ENCODE data around the gene DAG1. TPM values are rescaled to one million over a fixed set of nuclear protein-coding genes. Genes with fewer than 3 reads are reported as not detected.

DAG1 gene
- total RNA-seq, 1 experiment from 2014 or later = 93.0 TPM

DNA sequence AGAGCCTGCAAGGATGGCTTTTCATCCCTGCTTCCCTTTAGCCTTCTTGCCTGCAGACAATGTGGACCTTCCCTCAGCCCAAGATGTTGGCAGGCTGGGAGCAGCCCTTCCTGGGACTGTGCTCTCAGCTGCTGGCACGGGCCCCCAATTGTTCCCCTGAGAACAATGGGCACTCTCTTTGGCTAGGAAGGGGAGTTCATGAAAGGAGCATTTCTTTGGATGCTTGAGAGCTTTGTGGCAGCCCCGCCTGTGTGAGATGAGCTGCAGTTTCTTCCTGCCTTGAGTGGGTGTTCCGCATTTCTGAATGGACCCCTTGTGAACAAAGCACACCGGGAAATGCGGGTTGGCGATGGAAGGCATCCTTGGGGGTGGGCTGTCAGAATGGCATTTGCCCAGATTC, 49.2 kb downstream of the DAG1 start:
- peaks cover 14 to 64% (median 48%) of the 10 kb centered on the region in 3 experiments; a peak in 6 of 7 replicates for H3K36me3 Mint-ChIP-seq (ENCODE audit: insufficient read depth in 1 of 3, low read depth in 3 of 3)
- no peak overlapping the region for H3K4me3 Mint-ChIP-seq
- no peak overlapping the region for H2AFZ ChIP-seq (ENCODE audit: low read length)

More for the DNA sequence above, 49.2 kb downstream of the DAG1 start:
- Mint-ChIP-seq H3K27me3 (ENCODE audit: low read depth) (no peaks in the 10 kb centered on the region), H3K4me1 (peaks cover 15 to 17% of the 10 kb centered on the region in 2 experiments), H3K9me3 (no peaks in the 10 kb centered on the region; a peak in 1 of 5 replicates), H3K27ac (peak overlapping the region in 2 of 3 experiments; percentile 43 to 62; a peak in 3 of 7 replicates)
- H3K4me2 ChIP-seq (ENCODE audit: insufficient read depth, insufficient read length, low read length) = no peak overlapping the region
- WGBS (ENCODE audit: extremely low coverage, insufficient read length, low lambda C conversion rate) = no CpG with 5 or more reads among the region's 6 CpGs
- H3K9ac ChIP-seq (ENCODE audit: extremely low read depth, insufficient read length, low read length) = no peak overlapping the region
- H3T11ph ChIP-seq (ENCODE audit: low read length) = no peak overlapping the region
- TF ChIP-seq CTCF (conservative IDR thresholded peaks at IDR 0.05) = no peak
- H3K18ac ChIP-seq (ENCODE audit: insufficient read length, low read depth, low read length) = no peak overlapping the region
- H3K27ac ChIP-seq (ENCODE audit: insufficient read length, low read depth, low read length) = no peak overlapping the region
- no peaks in the 10 kb centered on the region for H3K79me1 ChIP-seq (ENCODE audit: insufficient read depth, low read depth, low read length, poor library complexity, severe bottlenecking)
- no peaks in the 10 kb centered on the region for H3K79me2 ChIP-seq (ENCODE audit: insufficient read depth, low read length)
- H4K20me1 ChIP-seq (ENCODE audit: control insufficient read depth, insufficient read depth, insufficient read length) = no peaks in the 10 kb centered on the region
- H2BK20ac ChIP-seq (ENCODE audit: low read depth, low read length, poor library complexity, severe bottlenecking) = no peak overlapping the region
- H2BK120ac ChIP-seq (ENCODE audit: low read depth, low read length, poor library complexity, severe bottlenecking) = no peak overlapping the region
- H2BK12ac ChIP-seq (ENCODE audit: insufficient read length, low read depth, low read length) = no peak overlapping the region
- no peak overlapping the region for H2BK5ac ChIP-seq (ENCODE audit: insufficient read length, low read length)
- DNase-seq = no peak
- no peaks in the 10 kb centered on the region for H3K9me3 ChIP-seq (ENCODE audit: control insufficient read depth, low read depth, low read length)
- no peaks in the 10 kb centered on the region for H3K4me1 ChIP-seq (ENCODE audit: insufficient read depth, low read length)
- no peak overlapping the region for H3K4ac ChIP-seq (ENCODE audit: low read depth, low read length)
- H3K23ac ChIP-seq (ENCODE audit: insufficient read length, low read depth, low read length) = no peak overlapping the region
- H3K56ac ChIP-seq (ENCODE audit: insufficient read length, low read depth, low read length) = no peak overlapping the region
- no peaks in the 10 kb centered on the region for H3K27me3 ChIP-seq (ENCODE audit: insufficient read depth, low read length)
- H2BK15ac ChIP-seq (ENCODE audit: low read depth, low read length) = no peak overlapping the region
- H3K14ac ChIP-seq (ENCODE audit: insufficient read depth, low read length) = no peak overlapping the region; the same call in 1 of the 2 replicates
- no peaks in the 10 kb centered on the region for H3K23me2 ChIP-seq (ENCODE audit: insufficient read length, low read depth, low read length, poor library complexity, severe bottlenecking)
- H2AK5ac ChIP-seq (ENCODE audit: insufficient read length, low read length) = no peak overlapping the region
- H4K5ac ChIP-seq (ENCODE audit: insufficient read length, low read depth, low read length) = no peak overlapping the region
- H4K91ac ChIP-seq (ENCODE audit: insufficient read length, low read depth, low read length) = no peak overlapping the region
- no peak overlapping the region for H4K8ac ChIP-seq (replicated peaks; ENCODE audit: insufficient read length, low read depth, low read length)

Measured in H9 (cell line).